GM12875 (cell line): ENCODE data around the gene TMEM176B.

Source experiments
- H3K4me3 ChIP-seq: one replicate; pipeline ENCODE4 v1.5.1; 2011; ENCODE audit warnings: low read depth, low read length, control low read depth
- CTCF ChIP-seq: IDR thresholded peaks from 2 replicates; pipeline ENCODE4 v1.5.1; 2011; ENCODE audit warnings: low read depth, mild to moderate bottlenecking, control low read depth, inconsistent platforms, low read length, moderate library complexity, borderline replicate concordance; ENCODE audit not compliant: insufficient read depth

Gene TMEM176B

GRCh38 chr7:150756858-150757257, 43.3 kb downstream of the TMEM176B start:
- 0 out of 2 replicates have a peak, but pooled peaks have one; percentile 17 for TF ChIP-seq CTCF

GRCh38 chr7:150756166-150756565, 44.0 kb downstream of the TMEM176B start:
- H3K4me3 ChIP-seq, result no peak overlapping the region
- TF ChIP-seq CTCF, result no peak

More at GRCh38 chr7:150756858-150757257, 43.3 kb downstream of the TMEM176B start:
- H3K4me3 ChIP-seq, result no peak overlapping the region

GRCh38 chr7:150755473-150756099, 44.6 kb downstream of the TMEM176B start:
- TF ChIP-seq CTCF, result no peak
- H3K4me3 ChIP-seq, result no peak overlapping the region

GRCh38 chr7:150754951-150755350, 45.2 kb downstream of the TMEM176B start:
- no peak for TF ChIP-seq CTCF
- H3K4me3 ChIP-seq, result no peak overlapping the region

- TF ChIP-seq CTCF, result peak; percentile 47; the same call in 1 of the 2 replicates
- no peak overlapping the region for H3K4me3 ChIP-seq
These were observed 46.1 kb downstream of the TMEM176B start for GRCh38 chr7:150753826-150754603.

GRCh38 chr7:150753239-150753638, 46.9 kb downstream of the TMEM176B start:
- no peak overlapping the region for H3K4me3 ChIP-seq
- no peak for TF ChIP-seq CTCF

GRCh38 chr7:150751702-150752101, 48.5 kb downstream of the TMEM176B start:
- no peak for TF ChIP-seq CTCF
- no peak overlapping the region for H3K4me3 ChIP-seq
